ENCODE results near the gene RARA. TPM values are rescaled to one million over a fixed set of nuclear protein-coding genes. Genes with fewer than 3 reads are reported as not detected.
A peak's percentile ranks its signal among the peaks of the same experiment; 100 is the strongest.

Gene RARA
- total RNA-seq, 1 experiment from 2014 or later = 21.8 TPM

GRCh38 chr17:40354221-40355122, 45.5 kb downstream of the RARA start:
- Histone ChIP-seq H3K27me3 (ENCODE audit: insufficient read depth, low read depth) (no peaks in the 10 kb centered on the region), H3K79me2 (ENCODE audit: low read depth) (no peaks in the 10 kb centered on the region), H3K9me2 (ENCODE audit: insufficient read depth) (no peaks in the 10 kb centered on the region), H3K4me2 (no peak overlapping the region), H3K27ac (no peak overlapping the region), H3K36me3 (ENCODE audit: low read depth) (no peaks in the 10 kb centered on the region), H3F3A (ENCODE audit: insufficient read depth, low read depth) (peaks cover 30% of the 10 kb centered on the region; the same call in 1 of the 2 replicates), H4K20me1 (ENCODE audit: insufficient read depth) (no peaks in the 10 kb centered on the region; the same call in 1 of the 2 replicates), H2AFZ (no peak overlapping the region), H3K4me1 (replicated peaks; ENCODE audit: insufficient read depth) (peaks cover 23% of the 10 kb centered on the region), H3K9me3 (ENCODE audit: insufficient read depth, low read depth) (no peaks in the 10 kb centered on the region), H3K4me3 (no peak overlapping the region)
- TF ChIP-seq EZH2 (IDR thresholded peaks at IDR 0.05; ENCODE audit: low read depth) (no peak), CTCF (conservative IDR thresholded peaks at IDR 0.05) (no peak)
- no TSS peak for BruUV-seq (replicated peaks)
- no peak for DNase-seq
- intact Hi-C loops (cut with micrococcal nuclease; ENCODE audit: unreplicated experiment) = loop anchor here (1.0 to 10.0 kb wide), 4 partner anchors 51 to 1310 kb away; no protein-coding TSS in a partner anchor
- ChIA-PET CTCF (interaction anchor here (0.6 to 2.1 kb wide), 3 partner anchors 16 to 70 kb away, joined by 3 to 14 read pairs (median 11); no protein-coding TSS in a partner anchor), POLR2A (ENCODE audit: unreplicated experiment) (interaction anchor here (0.6 kb wide), 1 partner anchor 136 kb away, joined by 3 read pairs; no protein-coding TSS in a partner anchor)

GRCh38 chr17:40355123-40355803, 46.3 kb downstream of the RARA start:
- no peaks in the 10 kb centered on the region for H3K36me3 ChIP-seq (ENCODE audit: low read depth)
- ChIA-PET CTCF (interaction anchor here (0.6 to 2.1 kb wide), 2 partner anchors 52 to 71 kb away, joined by 3 to 11 read pairs; no protein-coding TSS in a partner anchor), POLR2A (ENCODE audit: unreplicated experiment) (no interaction called here)
- H3K27me3 ChIP-seq (ENCODE audit: insufficient read depth, low read depth) = no peaks in the 10 kb centered on the region
- H2AFZ ChIP-seq = no peak overlapping the region
- H3K27ac ChIP-seq = no peak overlapping the region
- no peak overlapping the region for H3K4me2 ChIP-seq
- peak in 1 of 2 experiments; percentile 63 for DNase-seq
- H3K9me3 ChIP-seq (ENCODE audit: insufficient read depth, low read depth) = no peaks in the 10 kb centered on the region
- H3K79me2 ChIP-seq (ENCODE audit: low read depth) = no peaks in the 10 kb centered on the region
- H3K9me2 ChIP-seq (ENCODE audit: insufficient read depth) = no peaks in the 10 kb centered on the region
- H3F3A ChIP-seq (ENCODE audit: insufficient read depth, low read depth) = peaks cover 30% of the 10 kb centered on the region; the same call in 1 of the 2 replicates
- no peaks in the 10 kb centered on the region; the same call in 1 of the 2 replicates for H4K20me1 ChIP-seq (ENCODE audit: insufficient read depth)
- no TSS peak for BruUV-seq (replicated peaks)
- no peak overlapping the region for H3K4me3 ChIP-seq
- peaks cover 23% of the 10 kb centered on the region for H3K4me1 ChIP-seq (replicated peaks; ENCODE audit: insufficient read depth)
- intact Hi-C loops (cut with micrococcal nuclease; ENCODE audit: unreplicated experiment) = loop anchor here (1.0 to 10.0 kb wide), 4 partner anchors 52 to 1310 kb away; no protein-coding TSS in a partner anchor
- TF ChIP-seq CTCF (conservative IDR thresholded peaks at IDR 0.05) (peak; percentile 93), EZH2 (IDR thresholded peaks at IDR 0.05; ENCODE audit: low read depth) (no peak)

Measured in PC-9 (cell line).